ENCODE measurements around the gene VOPP1. TPM values are rescaled to one million over a fixed set of nuclear protein-coding genes. Genes with fewer than 3 reads are reported as not detected.
A peak's percentile ranks its signal among the peaks of the same experiment; 100 is the strongest.

Gene VOPP1
- total and polyA plus RNA-seq, 3 experiments from 2014 or later, result 34.8 to 67.3 (median 65.6) TPM

- peaks cover 7 to 18% (median 15%) of the 10 kb centered on the region in 5 donors for H3K9me3 Mint-ChIP-seq
- H3K4me3 Mint-ChIP-seq, result no peak overlapping the region
- H3K27ac Mint-ChIP-seq, result peak overlapping the region in 1 of 8 donors; percentile 76
- Histone ChIP-seq H3K4me1 (ENCODE audit: insufficient read depth, low read length) (peaks cover 60% of the 10 kb centered on the region), H3K36me3 (ENCODE audit: insufficient read depth, low read length) (peaks cover 16% of the 10 kb centered on the region), H3K9me3 (ENCODE audit: low read length) (no peaks in the 10 kb centered on the region), H3K27me3 (ENCODE audit: insufficient read depth, low read length, poor library complexity, severe bottlenecking) (no peaks in the 10 kb centered on the region), H3K27ac (ENCODE audit: low read depth, low read length) (no peak overlapping the region), H3K4me3 (ENCODE audit: low read length) (no peak overlapping the region)
- DNase-seq, result no peak
- POLR2A ChIA-PET, result no interaction called here
- H3K36me3 Mint-ChIP-seq, result peaks cover 20 to 47% (median 31%) of the 10 kb centered on the region in 3 donors
- H3K27me3 Mint-ChIP-seq, result no peaks in the 10 kb centered on the region
- peaks cover 45 to 76% (median 63%) of the 10 kb centered on the region in 3 donors for H3K4me1 Mint-ChIP-seq
- CTCF ChIA-PET, result interaction anchor here (1.3 kb wide), 1 partner anchor 24 kb away, joined by 3 read pairs; no protein-coding TSS in a partner anchor
These were observed 108.5 kb downstream of the VOPP1 start for GRCh38 chr7:55463686-55464262.

- Histone ChIP-seq H3K27ac (ENCODE audit: low read depth, low read length) (no peak overlapping the region), H3K9me3 (ENCODE audit: low read length) (no peaks in the 10 kb centered on the region), H3K27me3 (ENCODE audit: insufficient read depth, low read length, poor library complexity, severe bottlenecking) (no peaks in the 10 kb centered on the region), H3K4me1 (ENCODE audit: insufficient read depth, low read length) (peaks cover 14% of the 10 kb centered on the region), H3K36me3 (ENCODE audit: insufficient read depth, low read length) (no peaks in the 10 kb centered on the region), H3K4me3 (ENCODE audit: low read length) (no peak overlapping the region)
- H3K9me3 Mint-ChIP-seq, result peaks cover 9 to 28% (median 23%) of the 10 kb centered on the region in 5 donors
- no peak for DNase-seq
- H3K27me3 Mint-ChIP-seq, result no peaks in the 10 kb centered on the region
- H3K4me1 Mint-ChIP-seq, result peaks cover 33 to 72% (median 64%) of the 10 kb centered on the region in 3 donors
- no peak overlapping the region for H3K27ac Mint-ChIP-seq
- POLR2A ChIA-PET, result no interaction called here
- CTCF ChIA-PET, result no interaction called here
- H3K36me3 Mint-ChIP-seq, result peaks cover 5 to 52% (median 6%) of the 10 kb centered on the region in 3 donors
- no peak overlapping the region for H3K4me3 Mint-ChIP-seq
These were observed 114.0 kb downstream of the VOPP1 start for GRCh38 chr7:55458351-55458750.

GRCh38 chr7:55457801-55458200 lies 114.5 kb downstream of the VOPP1 start:
- H3K27ac ChIP-seq (ENCODE audit: low read depth, low read length), result no peak overlapping the region
- H3K27me3 ChIP-seq (ENCODE audit: insufficient read depth, low read length, poor library complexity, severe bottlenecking), result no peaks in the 10 kb centered on the region
- peaks cover 34 to 73% (median 64%) of the 10 kb centered on the region in 3 donors for H3K4me1 Mint-ChIP-seq
- H3K27ac Mint-ChIP-seq, result no peak overlapping the region
- POLR2A ChIA-PET, result no interaction called here
- CTCF ChIA-PET, result no interaction called here
- no peak overlapping the region for H3K4me3 Mint-ChIP-seq
- H3K4me1 ChIP-seq (ENCODE audit: insufficient read depth, low read length), result peaks cover 18% of the 10 kb centered on the region
- no peak overlapping the region for H3K4me3 ChIP-seq (ENCODE audit: low read length)
- peaks cover 3 to 49% (median 5%) of the 10 kb centered on the region in 3 donors for H3K36me3 Mint-ChIP-seq
- no peak for DNase-seq
- no peaks in the 10 kb centered on the region for H3K9me3 ChIP-seq (ENCODE audit: low read length)
- no peaks in the 10 kb centered on the region for H3K36me3 ChIP-seq (ENCODE audit: insufficient read depth, low read length)
- H3K9me3 Mint-ChIP-seq, result peaks cover 9 to 28% (median 23%) of the 10 kb centered on the region in 5 donors
- H3K27me3 Mint-ChIP-seq, result no peaks in the 10 kb centered on the region

GRCh38 chr7:55452971-55453370 lies 119.3 kb downstream of the VOPP1 start:
- Mint-ChIP-seq H3K36me3 (peaks cover 3 to 23% (median 9%) of the 10 kb centered on the region in 3 donors), H3K4me3 (peak overlapping the region in 1 of 7 donors; percentile 18), H3K27ac (peak overlapping the region in 5 of 8 donors; percentile 18 to 85 (median 25)), H3K4me1 (peaks cover 26 to 58% (median 56%) of the 10 kb centered on the region in 3 donors), H3K9me3 (peaks cover 0 to 11% (median 6%) of the 10 kb centered on the region in 5 donors), H3K27me3 (no peaks in the 10 kb centered on the region)
- Histone ChIP-seq H3K4me3 (ENCODE audit: low read length) (no peak overlapping the region), H3K27me3 (ENCODE audit: insufficient read depth, low read length, poor library complexity, severe bottlenecking) (no peaks in the 10 kb centered on the region), H3K9me3 (ENCODE audit: low read length) (no peaks in the 10 kb centered on the region), H3K27ac (ENCODE audit: low read depth, low read length) (no peak overlapping the region), H3K4me1 (ENCODE audit: insufficient read depth, low read length) (peaks cover 13% of the 10 kb centered on the region), H3K36me3 (ENCODE audit: insufficient read depth, low read length) (no peaks in the 10 kb centered on the region)
- ChIA-PET CTCF (interaction anchor here (0.9 to 1.0 kb wide), 2 partner anchors 16 to 19 kb away, joined by 3 read pairs; no protein-coding TSS in a partner anchor), POLR2A (no interaction called here)
- DNase-seq, result no peak

GRCh38 chr7:55449992-55450535 lies 122.2 kb downstream of the VOPP1 start:
- Histone ChIP-seq H3K36me3 (ENCODE audit: insufficient read depth, low read length) (no peaks in the 10 kb centered on the region), H3K4me1 (ENCODE audit: insufficient read depth, low read length) (peaks cover 13% of the 10 kb centered on the region), H3K4me3 (ENCODE audit: low read length) (no peak overlapping the region), H3K27ac (ENCODE audit: low read depth, low read length) (no peak overlapping the region), H3K9me3 (ENCODE audit: low read length) (no peaks in the 10 kb centered on the region), H3K27me3 (ENCODE audit: insufficient read depth, low read length, poor library complexity, severe bottlenecking) (no peaks in the 10 kb centered on the region)
- H3K9me3 Mint-ChIP-seq, result no peaks in the 10 kb centered on the region
- no peaks in the 10 kb centered on the region for H3K27me3 Mint-ChIP-seq
- ChIA-PET POLR2A (no interaction called here), CTCF (no interaction called here)
- H3K27ac Mint-ChIP-seq, result no peak overlapping the region
- no peak for DNase-seq
- peaks cover 30 to 57% (median 49%) of the 10 kb centered on the region in 3 donors for H3K4me1 Mint-ChIP-seq
- peaks cover 5 to 10% (median 5%) of the 10 kb centered on the region in 3 donors for H3K36me3 Mint-ChIP-seq
- peak overlapping the region in 1 of 7 donors; percentile 71 for H3K4me3 Mint-ChIP-seq

- CTCF ChIA-PET, result no interaction called here
These were observed 122.9 kb downstream of the VOPP1 start for GRCh38 chr7:55449205-55449991.

GRCh38 chr7:55448526-55448925 lies 123.8 kb downstream of the VOPP1 start:
- Histone ChIP-seq H3K4me1 (ENCODE audit: insufficient read depth, low read length) (peaks cover 11% of the 10 kb centered on the region), H3K27ac (ENCODE audit: low read depth, low read length) (no peak overlapping the region), H3K4me3 (ENCODE audit: low read length) (no peak overlapping the region), H3K9me3 (ENCODE audit: low read length) (no peaks in the 10 kb centered on the region), H3K36me3 (ENCODE audit: insufficient read depth, low read length) (no peaks in the 10 kb centered on the region), H3K27me3 (ENCODE audit: insufficient read depth, low read length, poor library complexity, severe bottlenecking) (no peaks in the 10 kb centered on the region)
- CTCF ChIA-PET, result no interaction called here
- no peak overlapping the region for H3K4me3 Mint-ChIP-seq
- peaks cover 22 to 47% (median 41%) of the 10 kb centered on the region in 3 donors for H3K4me1 Mint-ChIP-seq
- H3K27ac Mint-ChIP-seq, result no peak overlapping the region
- H3K36me3 Mint-ChIP-seq, result peaks cover 0 to 10% (median 5%) of the 10 kb centered on the region in 3 donors
- POLR2A ChIA-PET, result no interaction called here
- no peaks in the 10 kb centered on the region for H3K27me3 Mint-ChIP-seq
- no peak for DNase-seq
- H3K9me3 Mint-ChIP-seq, result no peaks in the 10 kb centered on the region

More at GRCh38 chr7:55449205-55449991, 122.9 kb downstream of the VOPP1 start:
- DNase-seq, result no peak
- H3K4me3 ChIP-seq (ENCODE audit: low read length), result no peak overlapping the region
- H3K9me3 Mint-ChIP-seq, result no peaks in the 10 kb centered on the region
- H3K9me3 ChIP-seq (ENCODE audit: low read length), result no peaks in the 10 kb centered on the region
- H3K27me3 ChIP-seq (ENCODE audit: insufficient read depth, low read length, poor library complexity, severe bottlenecking), result no peaks in the 10 kb centered on the region
- H3K36me3 Mint-ChIP-seq, result peaks cover 0 to 10% (median 5%) of the 10 kb centered on the region in 3 donors
- H3K36me3 ChIP-seq (ENCODE audit: insufficient read depth, low read length), result no peaks in the 10 kb centered on the region
- H3K27ac Mint-ChIP-seq, result no peak overlapping the region
- peaks cover 28 to 53% (median 48%) of the 10 kb centered on the region in 3 donors for H3K4me1 Mint-ChIP-seq
- peaks cover 13% of the 10 kb centered on the region for H3K4me1 ChIP-seq (ENCODE audit: insufficient read depth, low read length)
- H3K27me3 Mint-ChIP-seq, result no peaks in the 10 kb centered on the region
- no peak overlapping the region for H3K27ac ChIP-seq (ENCODE audit: low read depth, low read length)
- no peak overlapping the region for H3K4me3 Mint-ChIP-seq
- POLR2A ChIA-PET, result no interaction called here

- Histone ChIP-seq H3K4me3 (ENCODE audit: low read length) (no peak overlapping the region), H3K9me3 (ENCODE audit: low read length) (no peaks in the 10 kb centered on the region), H3K27me3 (ENCODE audit: insufficient read depth, low read length, poor library complexity, severe bottlenecking) (no peaks in the 10 kb centered on the region), H3K27ac (ENCODE audit: low read depth, low read length) (no peak overlapping the region), H3K4me1 (ENCODE audit: insufficient read depth, low read length) (peaks cover 5% of the 10 kb centered on the region), H3K36me3 (ENCODE audit: insufficient read depth, low read length) (no peaks in the 10 kb centered on the region)
- peaks cover 0 to 3% (median 1%) of the 10 kb centered on the region in 3 donors for H3K36me3 Mint-ChIP-seq
- no peak for DNase-seq
- ChIA-PET CTCF (no interaction called here), POLR2A (interaction anchor here (0.6 to 0.7 kb wide), 2 partner anchors 14 to 686 kb away, joined by 3 read pairs; partner anchors contain the start of gene SEC61G)
- peaks cover 11 to 32% (median 28%) of the 10 kb centered on the region in 3 donors for H3K4me1 Mint-ChIP-seq
- no peak overlapping the region for H3K4me3 Mint-ChIP-seq
- no peaks in the 10 kb centered on the region for H3K9me3 Mint-ChIP-seq
- peak overlapping the region in 2 of 8 donors; percentile 4 to 5 for H3K27ac Mint-ChIP-seq
- H3K27me3 Mint-ChIP-seq, result no peaks in the 10 kb centered on the region
These were observed 127.5 kb downstream of the VOPP1 start for GRCh38 chr7:55444786-55445185.
